Activated B cell treated with CpG ODN at 0.5 μM for 24 hours (primary cell): ENCODE measurements around the gene HIVEP2. TPM values are rescaled to one million over a fixed set of nuclear protein-coding genes. Genes with fewer than 3 reads are reported as not detected.

Experiments
- ATAC-seq: fragments of 200-7000 bp; cut with Tn5 transposase; one replicate; pipeline ENCODE4 v1.10.0; 2021; ENCODE audit warnings: low read depth, mild to moderate bottlenecking, moderate library complexity
- CTCF ChIA-PET: fragments of 350-600 bp; sonication (Branson Sonifier 250); formaldehyde crosslinking; loops from one replicate; lab custom pipeline; 2021; ENCODE audit warnings: antibody characterized with exemption; lab: Charles Lee
- POLR2A ChIA-PET: fragments of 350-600 bp; sonication (Branson Sonifier 250); formaldehyde crosslinking; loops from one replicate; lab custom pipeline; 2021; ENCODE audit warnings: antibody characterized with exemption; lab: Charles Lee
- DNase-seq: peaks from one replicate; pipeline ENCODE4 v3.0.0; 2022
- H3K27ac Mint-ChIP-seq: one replicate; pipeline ENCODE4 v1.8.0; 2020; ENCODE audit warnings: mixed read lengths
- H3K27me3 Mint-ChIP-seq: one replicate; pipeline ENCODE4 v1.8.0; 2021; ENCODE audit warnings: mixed read lengths
- H3K36me3 Mint-ChIP-seq: one replicate; pipeline ENCODE4 v1.8.0; 2021; ENCODE audit warnings: low read depth, mixed read lengths
- H3K4me1 Mint-ChIP-seq: one replicate; pipeline ENCODE4 v1.8.0; 2021; ENCODE audit warnings: mixed read lengths
- H3K4me3 Mint-ChIP-seq: one replicate; pipeline ENCODE4 v1.8.0; 2020; ENCODE audit warnings: mild to moderate bottlenecking, mixed read lengths
- H3K9me3 Mint-ChIP-seq: one replicate; pipeline ENCODE4 v1.8.0; 2020; ENCODE audit warnings: mixed read lengths
- intact Hi-C: fragments of 100-400 bp; cut with micrococcal nuclease; formaldehyde crosslinking; loops from one replicate; pipeline ENCODE4 v1.15.1; 2024
- total RNA-seq: library from RNA; stranded (reverse); gene quantifications from 2 replicates; pipeline ENCODE4 v1.2.3, GENCODE V29; 2022
- TF ChIP-seq, protein P1 (sequence below): fragments of 200-600 bp; IDR thresholded peaks from one replicate; pipeline ENCODE4 v1.8.0; 2022; ENCODE audit warnings: antibody characterized with exemption, mild to moderate bottlenecking

HIVEP2 gene
- total RNA-seq, 1 donor from 2014 or later = 25.4 TPM

GRCh38 chr6:142783499-142783898 is 161.5 kb downstream of the HIVEP2 start:
- no peak overlapping the region for H3K4me3 Mint-ChIP-seq
- TF ChIP-seq, protein P1, sequence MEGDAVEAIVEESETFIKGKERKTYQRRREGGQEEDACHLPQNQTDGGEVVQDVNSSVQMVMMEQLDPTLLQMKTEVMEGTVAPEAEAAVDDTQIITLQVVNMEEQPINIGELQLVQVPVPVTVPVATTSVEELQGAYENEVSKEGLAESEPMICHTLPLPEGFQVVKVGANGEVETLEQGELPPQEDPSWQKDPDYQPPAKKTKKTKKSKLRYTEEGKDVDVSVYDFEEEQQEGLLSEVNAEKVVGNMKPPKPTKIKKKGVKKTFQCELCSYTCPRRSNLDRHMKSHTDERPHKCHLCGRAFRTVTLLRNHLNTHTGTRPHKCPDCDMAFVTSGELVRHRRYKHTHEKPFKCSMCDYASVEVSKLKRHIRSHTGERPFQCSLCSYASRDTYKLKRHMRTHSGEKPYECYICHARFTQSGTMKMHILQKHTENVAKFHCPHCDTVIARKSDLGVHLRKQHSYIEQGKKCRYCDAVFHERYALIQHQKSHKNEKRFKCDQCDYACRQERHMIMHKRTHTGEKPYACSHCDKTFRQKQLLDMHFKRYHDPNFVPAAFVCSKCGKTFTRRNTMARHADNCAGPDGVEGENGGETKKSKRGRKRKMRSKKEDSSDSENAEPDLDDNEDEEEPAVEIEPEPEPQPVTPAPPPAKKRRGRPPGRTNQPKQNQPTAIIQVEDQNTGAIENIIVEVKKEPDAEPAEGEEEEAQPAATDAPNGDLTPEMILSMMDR = no peak
- H3K27me3 Mint-ChIP-seq = no peaks in the 10 kb centered on the region
- peak overlapping the region; percentile 7 for H3K27ac Mint-ChIP-seq
- ChIA-PET CTCF (no interaction called here), POLR2A (interaction anchor here (0.7 to 1.7 kb wide), 2 partner anchors 36 to 152 kb away, joined by 3 to 4 read pairs; no protein-coding TSS in a partner anchor)
- ATAC-seq (no peak), DNase-seq (no peak)
- intact Hi-C loops = loop anchor here (5.0 kb wide), 1 partner anchor 39 kb away; no protein-coding TSS in a partner anchor
- H3K36me3 Mint-ChIP-seq = peaks cover 24% of the 10 kb centered on the region
- H3K4me1 Mint-ChIP-seq = peaks cover 30% of the 10 kb centered on the region
- no peaks in the 10 kb centered on the region for H3K9me3 Mint-ChIP-seq

GRCh38 chr6:142781129-142781528 is 163.8 kb downstream of the HIVEP2 start:
- ATAC-seq (no peak), DNase-seq (no peak)
- Mint-ChIP-seq H3K27me3 (no peaks in the 10 kb centered on the region), H3K9me3 (no peaks in the 10 kb centered on the region), H3K27ac (no peak overlapping the region), H3K36me3 (peaks cover 24% of the 10 kb centered on the region), H3K4me3 (no peak overlapping the region), H3K4me1 (peaks cover 20% of the 10 kb centered on the region)
- intact Hi-C loops = loop anchor here (5.0 kb wide), 1 partner anchor 41 kb away; no protein-coding TSS in a partner anchor
- ChIA-PET CTCF (no interaction called here), POLR2A (no interaction called here)
- TF ChIP-seq, protein P1 = no peak

DNA sequence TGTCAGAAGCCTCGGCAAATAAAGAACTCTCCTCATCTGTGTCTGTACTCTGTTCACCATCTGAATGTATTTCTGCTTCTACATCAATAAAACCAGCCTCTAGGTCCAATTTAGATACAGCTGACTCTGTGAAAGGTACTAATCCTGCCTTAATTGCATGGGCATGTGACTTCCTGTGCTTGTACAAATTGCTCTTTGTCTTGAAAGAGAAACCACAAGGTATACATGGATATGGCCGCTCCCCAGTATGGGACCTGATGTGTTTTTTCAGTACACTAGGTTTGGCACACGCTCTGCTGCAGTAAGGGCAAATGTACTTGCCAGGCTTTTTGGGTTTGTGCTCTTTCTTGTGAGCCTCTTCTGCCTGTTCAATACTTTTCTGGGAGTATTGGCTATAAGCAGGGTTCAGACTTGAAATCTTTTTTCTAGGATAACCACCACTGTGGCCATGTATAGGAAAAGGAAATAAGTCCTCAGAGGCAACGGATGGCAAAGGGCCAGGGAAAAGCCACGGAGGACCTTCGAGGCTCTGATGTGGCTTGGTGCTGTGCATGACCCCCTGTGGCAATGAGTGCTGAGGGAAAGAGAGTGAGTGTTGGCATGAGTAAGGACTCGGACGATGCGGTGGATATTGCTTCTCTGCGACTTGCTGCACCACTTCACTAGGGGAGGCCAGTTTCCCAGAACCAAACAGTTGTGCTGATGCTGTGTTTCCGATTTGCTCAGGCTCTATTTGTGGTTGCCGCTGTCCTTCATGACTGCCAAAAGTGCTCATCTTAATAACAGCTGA is 170.9 kb downstream of the HIVEP2 start:
- POLR2A ChIA-PET = interaction anchor here (0.6 kb wide), 1 partner anchor 111 kb away, joined by 3 read pairs; no protein-coding TSS in a partner anchor
- intact Hi-C loops = no loop called here
- Mint-ChIP-seq H3K27me3 (no peaks in the 10 kb centered on the region), H3K4me1 (no peaks in the 10 kb centered on the region), H3K9me3 (no peaks in the 10 kb centered on the region), H3K27ac (no peak overlapping the region), H3K4me3 (no peak overlapping the region), H3K36me3 (peaks cover 63% of the 10 kb centered on the region)
- DNase-seq = no peak
- CTCF ChIA-PET = no interaction called here
- TF ChIP-seq, protein P1 = no peak
- no peak for ATAC-seq

- ChIA-PET CTCF (no interaction called here), POLR2A (no interaction called here)
- Mint-ChIP-seq H3K4me1 (no peaks in the 10 kb centered on the region), H3K27me3 (no peaks in the 10 kb centered on the region), H3K9me3 (no peaks in the 10 kb centered on the region), H3K36me3 (peaks cover 66% of the 10 kb centered on the region), H3K27ac (no peak overlapping the region), H3K4me3 (no peak overlapping the region)
- intact Hi-C loops = no loop called here
- ATAC-seq (no peak), DNase-seq (no peak)
- TF ChIP-seq, protein P1 = no peak
These were observed 171.7 kb downstream of the HIVEP2 start for GRCh38 chr6:142773324-142773723.

- no peaks in the 10 kb centered on the region for H3K27me3 Mint-ChIP-seq
- H3K9me3 Mint-ChIP-seq = no peaks in the 10 kb centered on the region
- intact Hi-C loops = no loop called here
- POLR2A ChIA-PET = no interaction called here
- ATAC-seq (no peak), DNase-seq (no peak)
- no peak overlapping the region for H3K27ac Mint-ChIP-seq
- H3K4me3 Mint-ChIP-seq = no peak overlapping the region
- CTCF ChIA-PET = no interaction called here
- TF ChIP-seq, protein P1 = no peak
- peaks cover 85% of the 10 kb centered on the region for H3K36me3 Mint-ChIP-seq
- H3K4me1 Mint-ChIP-seq = no peaks in the 10 kb centered on the region
These were observed 173.8 kb downstream of the HIVEP2 start for GRCh38 chr6:142771162-142771561.
